DOHH2 (cell line): Measurements from ENCODE around the gene FGGY.

Experiments used
- CTCF ChIP-seq: fragments of 200-600 bp; sonication (generic); IDR thresholded peaks from one replicate; pipeline ENCODE4 v1.5.1; 2014; ENCODE audit warnings: antibody characterized with exemption, mild to moderate bottlenecking, low read depth, low read length; ENCODE audit not compliant: poor library complexity, severe bottlenecking
- EZH2phosphoT487 ChIP-seq: fragments of 200-600 bp; sonication (generic); IDR thresholded peaks from 2 replicates; pipeline ENCODE4 v1.6.1; 2017; ENCODE audit warnings: borderline replicate concordance, mild to moderate bottlenecking, antibody characterized with exemption, low read length, moderate library complexity, mixed read lengths

DNA sequence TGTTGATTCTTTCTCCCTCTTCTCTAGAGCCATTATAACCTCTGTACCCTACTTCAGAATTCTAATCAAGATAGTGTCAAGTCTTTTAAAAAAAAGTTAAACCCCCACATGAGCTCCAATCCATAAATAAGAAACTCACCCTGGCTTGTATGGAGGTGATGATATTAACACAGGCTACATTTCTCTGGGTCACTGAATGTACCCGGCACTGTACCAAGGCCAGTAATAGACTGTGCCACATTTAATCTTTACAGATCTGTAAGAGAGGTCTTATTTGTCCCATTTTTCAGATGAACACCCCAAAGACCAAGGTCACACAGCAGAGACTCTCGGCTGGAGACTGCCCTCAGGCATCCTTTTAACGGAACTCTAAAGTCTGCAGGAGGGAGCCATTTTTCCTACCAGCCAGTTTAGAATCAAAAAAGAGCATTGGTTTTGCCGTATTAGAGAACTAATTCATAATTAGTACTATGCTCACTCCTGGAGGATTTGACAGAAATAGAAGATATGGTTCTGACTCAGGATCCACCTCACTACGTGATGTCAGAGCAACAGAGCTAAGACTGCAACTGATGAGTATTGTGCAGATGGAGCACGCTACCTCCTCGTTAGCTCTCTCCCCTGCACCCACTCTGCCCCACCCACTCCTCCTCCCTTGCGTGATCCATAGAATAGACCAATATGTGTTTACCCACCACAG, 300.7 kb downstream of the FGGY start:
- TF ChIP-seq CTCF = no peak
- no peak for TF ChIP-seq EZH2phosphoT487
